Skeletal muscle tissue (tissue), 4 donors: Measurements from ENCODE around the gene USP6NL. TPM values are rescaled to one million over a fixed set of nuclear protein-coding genes. Genes with fewer than 3 reads are reported as not detected.
"Not testable (repeated sequence)": the region's sequence is repeated elsewhere in the genome, so short reads cannot be mapped to it uniquely, and the experiment has no call there.

Experiments used
- H3K27ac ChIP-seq: one replicate; pipeline ENCODE4 v1.7.0; 2013; ENCODE audit warnings: mild to moderate bottlenecking, low read depth, low read length, inconsistent platforms
- H3K27me3 ChIP-seq, 3 donors: one replicate each; pipeline ENCODE4 v1.7.0; 2013; ENCODE audit warnings: low read length in 3 of 3; ENCODE audit not compliant: control insufficient read depth in 3 of 3, insufficient read depth in 3 of 3
- H3K36me3 ChIP-seq, 3 donors: one replicate each; pipeline ENCODE4 v1.7.0; 2013; ENCODE audit warnings: low read length in 3 of 3; ENCODE audit not compliant: control insufficient read depth in 3 of 3, insufficient read depth in 3 of 3
- H3K4me1 ChIP-seq, 3 donors: one replicate each; pipeline ENCODE4 v1.7.0; 2013; ENCODE audit warnings: low read length in 3 of 3, mild to moderate bottlenecking in 3 of 3; ENCODE audit not compliant: control insufficient read depth in 3 of 3, insufficient read depth in 3 of 3
- H3K4me3 ChIP-seq, 3 donors: one replicate each; pipeline ENCODE4 v1.7.0; 2013; ENCODE audit warnings: low read length in 3 of 3
- H3K9ac ChIP-seq, 3 donors: one replicate each; pipeline ENCODE4 v1.7.0; 2013; ENCODE audit warnings: low read length in 3 of 3, mild to moderate bottlenecking in 3 of 3, moderate library complexity in 2 of 3, low read depth in 1 of 3
- H3K9me3 ChIP-seq, 3 donors: one replicate each; pipeline ENCODE4 v1.7.0; 2013; ENCODE audit warnings: low read length in 3 of 3; ENCODE audit not compliant: control insufficient read depth in 3 of 3
- total RNA-seq: library from RNA; depleted of rRNA; stranded (reverse); fragments of >200 nt; gene quantifications from one replicate; pipeline ENCODE4 v1.2.3, GENCODE V29; 2014
- donor health status: Osteomylitis.

USP6NL gene
- total RNA-seq, 1 donor from 2014 or later, result 4.7 TPM

- Histone ChIP-seq H3K9me3 (no peaks in the 10 kb centered on the region), H3K4me1 (no peaks in the 10 kb centered on the region), H3K27ac (no peak overlapping the region), H3K4me3 (no peak overlapping the region), H3K36me3 (no peaks in the 10 kb centered on the region), H3K27me3 (no peaks in the 10 kb centered on the region), H3K9ac (no peak overlapping the region)
Observed at GRCh38 chr10:11639849-11640764, 28.7 kb upstream of the USP6NL start.

DNA sequence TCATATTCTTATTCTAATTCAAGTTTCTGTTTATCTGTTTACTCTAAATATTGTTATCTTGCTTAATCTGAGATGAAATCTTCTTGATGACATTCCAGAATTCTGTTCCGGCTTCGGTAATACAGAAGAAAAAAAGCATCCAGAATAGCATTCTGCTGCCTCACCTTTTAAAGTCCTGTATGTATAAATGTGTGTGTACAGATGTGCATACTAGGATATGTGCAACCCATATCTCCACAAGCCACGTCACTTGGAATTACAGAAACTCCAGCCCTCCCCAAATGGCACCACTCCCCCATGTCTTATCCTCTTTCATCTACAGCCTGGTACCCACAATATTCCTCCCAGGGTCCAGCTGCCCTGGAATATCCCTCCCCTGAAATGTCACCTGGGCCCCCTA lies 27.9 kb upstream of the USP6NL start:
- Histone ChIP-seq H3K27me3 (no peaks in the 10 kb centered on the region), H3K4me3 (no peak overlapping the region), H3K9ac (no peak overlapping the region), H3K27ac (no peak overlapping the region), H3K9me3 (no peaks in the 10 kb centered on the region), H3K4me1 (no peaks in the 10 kb centered on the region), H3K36me3 (no peaks in the 10 kb centered on the region)

DNA sequence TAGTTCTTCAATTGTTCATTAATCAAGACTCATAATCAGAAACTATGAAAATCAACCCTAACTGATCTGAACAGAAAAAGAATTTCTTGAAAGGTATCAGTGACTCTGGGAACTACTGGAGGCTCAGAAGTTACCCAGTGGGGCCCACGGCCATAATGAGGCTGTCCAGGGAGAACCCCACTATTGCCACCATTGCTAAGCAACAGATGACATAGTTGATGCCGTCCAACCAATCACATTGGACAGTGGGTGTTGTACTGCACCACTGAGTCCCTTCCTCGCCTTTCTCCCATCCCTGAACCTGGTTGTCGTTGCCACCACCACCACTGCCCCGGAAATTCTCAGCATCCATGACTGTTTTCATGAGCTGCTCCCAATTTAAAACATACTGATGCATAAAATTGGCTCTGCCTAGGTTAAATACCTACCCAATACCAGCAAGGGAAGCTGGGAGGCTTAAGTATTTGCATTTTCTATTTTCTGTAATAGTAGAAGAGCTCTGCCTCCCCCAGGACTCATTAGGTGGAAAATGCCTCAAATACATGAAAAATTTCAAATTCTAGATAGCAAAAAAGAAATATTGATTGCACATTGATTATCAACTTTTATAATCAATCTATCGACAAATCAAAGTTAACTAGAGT lies 26.7 kb upstream of the USP6NL start:
- Histone ChIP-seq H3K9me3 (no peaks in the 10 kb centered on the region), H3K9ac (no peak overlapping the region), H3K4me1 (no peaks in the 10 kb centered on the region), H3K36me3 (no peaks in the 10 kb centered on the region), H3K27me3 (no peaks in the 10 kb centered on the region), H3K4me3 (no peak overlapping the region), H3K27ac (no peak overlapping the region)

DNA sequence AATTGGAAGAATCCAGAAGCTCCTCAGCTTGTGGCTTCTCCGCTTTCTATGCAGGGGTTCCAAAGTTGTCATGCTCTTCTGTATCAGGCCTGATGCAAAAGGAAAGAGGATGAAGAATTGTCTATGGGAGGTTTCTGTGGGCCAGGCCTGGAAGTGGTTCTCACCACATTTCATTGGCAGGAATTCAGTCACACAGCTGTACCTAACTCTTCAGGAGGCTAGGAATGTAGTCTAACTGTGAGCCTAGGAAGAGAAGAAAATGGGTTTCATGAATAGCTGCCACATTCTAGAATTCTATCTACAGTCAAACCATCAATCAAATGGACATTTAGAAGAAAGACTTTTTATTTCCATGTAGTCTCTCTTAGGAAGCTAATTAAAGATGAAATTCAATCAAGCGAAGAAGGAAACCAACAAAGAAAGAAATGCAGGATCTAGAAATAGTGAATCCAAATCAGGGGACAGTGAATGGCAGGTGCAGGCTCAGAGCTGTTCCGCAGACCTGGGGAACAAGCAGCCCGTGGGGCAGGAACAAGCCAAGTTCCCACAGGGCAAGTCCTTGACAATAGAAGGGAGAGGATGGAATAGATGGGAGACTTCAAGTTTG lies 25.4 kb upstream of the USP6NL start:
- no peaks in the 10 kb centered on the region for H3K27me3 ChIP-seq
- H3K9me3 ChIP-seq, result no peaks in the 10 kb centered on the region
- no peak overlapping the region for H3K27ac ChIP-seq
- no peak overlapping the region for H3K9ac ChIP-seq
- no peak overlapping the region for H3K4me3 ChIP-seq
- no peaks in the 10 kb centered on the region for H3K4me1 ChIP-seq
- no peaks in the 10 kb centered on the region for H3K36me3 ChIP-seq

- Histone ChIP-seq H3K4me1 (no peaks in the 10 kb centered on the region), H3K4me3 (no peak overlapping the region), H3K27me3 (no peaks in the 10 kb centered on the region), H3K9ac (no peak overlapping the region), H3K9me3 (no peaks in the 10 kb centered on the region), H3K36me3 (no peaks in the 10 kb centered on the region), H3K27ac (no peak overlapping the region)
Observed at GRCh38 chr10:11631890-11632587, 20.6 kb upstream of the USP6NL start.

DNA sequence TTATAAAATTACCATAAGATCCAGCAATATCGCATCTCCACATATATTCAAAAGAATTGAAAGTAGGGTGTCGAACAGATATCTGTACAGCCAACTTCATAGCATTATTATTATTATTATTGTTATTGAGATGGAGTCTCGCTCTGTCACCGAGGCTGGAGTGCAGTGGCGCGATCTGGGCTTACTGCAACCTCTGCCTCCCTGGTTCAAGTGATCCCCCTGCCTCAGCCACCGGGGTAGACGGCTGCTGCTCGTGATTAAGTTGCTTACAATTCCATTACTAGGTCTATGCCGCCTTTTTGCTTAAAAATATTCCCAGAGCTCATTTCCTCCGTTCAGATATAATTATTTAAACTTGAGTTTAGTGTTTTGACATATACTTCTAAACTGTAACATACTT lies 19.8 kb upstream of the USP6NL start:
- Histone ChIP-seq H3K36me3 (no peaks in the 10 kb centered on the region), H3K27me3 (no peaks in the 10 kb centered on the region), H3K4me1 (no peaks in the 10 kb centered on the region), H3K27ac (no peak overlapping the region), H3K4me3 (no peak overlapping the region), H3K9ac (no peak overlapping the region), H3K9me3 (no peaks in the 10 kb centered on the region)

DNA sequence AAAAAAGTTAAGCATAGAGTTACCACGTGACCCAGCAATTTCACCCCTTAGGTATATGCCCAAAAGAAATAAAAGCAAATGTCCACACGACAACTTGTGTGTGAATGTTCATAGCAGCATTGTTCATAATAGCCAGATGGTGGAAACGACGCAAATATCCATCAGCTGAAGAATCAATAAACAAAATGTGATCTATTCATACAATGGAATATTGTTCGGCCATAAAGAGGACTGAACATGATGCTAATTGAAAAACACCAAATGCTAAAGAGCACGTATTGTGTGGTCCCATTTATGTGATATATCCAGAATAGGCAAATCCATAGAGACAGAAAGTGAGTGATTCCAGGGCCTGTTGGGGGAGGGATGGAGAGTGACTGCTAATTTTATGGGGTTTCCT lies 18.3 kb upstream of the USP6NL start:
- Histone ChIP-seq H3K4me3 (no peak overlapping the region), H3K9me3 (no peaks in the 10 kb centered on the region), H3K27me3 (no peaks in the 10 kb centered on the region), H3K36me3 (no peaks in the 10 kb centered on the region), H3K27ac (no peak overlapping the region), H3K4me1 (peaks cover 0 to 2% (median 0%) of the 10 kb centered on the region in 3 donors), H3K9ac (no peak overlapping the region)

DNA sequence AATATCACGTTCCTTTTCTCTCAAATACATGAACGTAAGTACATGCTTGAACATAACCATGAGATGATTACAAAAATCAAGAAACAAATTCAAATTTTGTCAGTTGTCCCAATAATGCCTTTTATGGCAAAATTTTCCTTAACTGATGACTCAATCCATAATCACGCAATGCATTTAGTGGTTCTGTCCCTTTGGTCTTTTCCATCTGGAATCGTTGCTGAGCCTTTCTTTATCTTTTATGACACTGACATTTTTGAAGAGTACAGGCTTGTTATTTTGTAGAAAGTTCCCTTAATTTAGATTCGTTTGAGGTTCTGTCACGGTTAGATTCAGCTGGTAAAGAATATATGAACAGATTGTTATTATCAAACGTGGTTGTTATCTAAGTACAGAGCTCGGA lies 16.5 kb upstream of the USP6NL start:
- H3K4me3 ChIP-seq, H3K36me3 ChIP-seq, H3K4me1 ChIP-seq, H3K9ac ChIP-seq, H3K9me3 ChIP-seq, H3K27me3 ChIP-seq, H3K27ac ChIP-seq: not testable (repeated sequence)

DNA sequence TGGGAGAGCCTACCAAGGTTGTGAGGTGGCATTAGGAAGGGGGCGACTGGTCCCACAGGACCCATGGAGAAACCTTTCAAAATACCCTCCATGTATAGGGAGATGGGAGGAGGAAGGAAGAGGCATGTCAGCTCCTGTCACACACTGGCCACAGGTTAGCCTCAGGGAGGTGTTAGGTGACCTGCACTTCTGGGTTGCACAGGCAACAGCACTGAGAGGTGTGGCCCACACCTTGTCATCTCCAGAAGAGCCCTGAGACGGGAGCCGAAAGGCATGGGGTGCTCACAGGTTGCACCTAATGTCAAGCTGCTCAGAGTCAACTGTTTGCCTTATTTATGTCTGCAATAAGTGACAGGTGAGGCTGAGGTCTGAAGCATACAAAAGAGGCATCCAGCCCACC lies 14.6 kb upstream of the USP6NL start:
- peaks cover 0 to 2% (median 0%) of the 10 kb centered on the region in 3 donors for H3K4me1 ChIP-seq
- H3K27me3 ChIP-seq, result no peaks in the 10 kb centered on the region

More for the DNA sequence above, 14.6 kb upstream of the USP6NL start:
- Histone ChIP-seq H3K4me3 (no peak overlapping the region), H3K36me3 (no peaks in the 10 kb centered on the region), H3K27ac (no peak overlapping the region), H3K9me3 (no peaks in the 10 kb centered on the region), H3K9ac (no peak overlapping the region)
